H1 (cell line): ENCODE measurements around the gene BATF2. TPM values are rescaled to one million over a fixed set of nuclear protein-coding genes. Genes with fewer than 3 reads are reported as not detected.
"Not testable (repeated sequence)": the region's sequence is repeated elsewhere in the genome, so short reads cannot be mapped to it uniquely, and the experiment has no call there.

ENCODE experiments used
- CTCF ChIA-PET: fragments of 300-600 bp; sonication (Branson Sonifier 250); formaldehyde crosslinking; loops from one replicate; lab custom pipeline; 2021; ENCODE audit not compliant: partially characterized antibody; lab: Charles Lee
- POLR2A ChIA-PET: fragments of 300-600 bp; sonication (Branson Sonifier 250); formaldehyde crosslinking; loops from one replicate; lab custom pipeline; 2021; ENCODE audit warnings: inconsistent platforms; ENCODE audit not compliant: partially characterized antibody; lab: Charles Lee
- DNase-seq, 2 experiments: peaks; one replicate each; pipeline versions ENCODE4 v3.0.0 to v3.0.0-alpha.2; 2010 to 2022; ENCODE audit warnings: low spot score in 2 of 2, low read depth in 1 of 2, mixed read lengths in 1 of 2
- FAIRE-seq: peaks from 2 replicates; lab custom pipeline; 2011; peaks lifted over from hg19 to GRCh38; lab: Jason Lieb, UNC
- H2AFZ ChIP-seq: 2 replicates; pipeline ENCODE4 v1.8.1; 2012; ENCODE audit warnings: low read length, inconsistent platforms
- H2AK5ac ChIP-seq: 2 replicates; pipeline ENCODE4 v1.6.1; 2013; ENCODE audit warnings: low read depth, low read length
- H2BK120ac ChIP-seq: replicated peaks from 2 replicates; pipeline ENCODE3; 2013; ENCODE audit warnings: low read depth, low read length, inconsistent platforms
- H2BK12ac ChIP-seq: 2 replicates; pipeline ENCODE4 v1.6.1; 2013; ENCODE audit warnings: low read depth, low read length
- H2BK15ac ChIP-seq: 2 replicates; pipeline ENCODE4 v1.6.1; 2013; ENCODE audit warnings: low read length
- H2BK20ac ChIP-seq: 2 replicates; pipeline ENCODE4 v1.6.1; 2013; ENCODE audit warnings: low read length
- H2BK5ac ChIP-seq: 2 replicates; pipeline ENCODE4 v1.6.1; 2013; ENCODE audit warnings: low read depth, low read length
- H3K14ac ChIP-seq: 2 replicates; pipeline ENCODE4 v1.6.1; 2013; ENCODE audit warnings: inconsistent platforms; ENCODE audit not compliant: insufficient read length
- H3K18ac ChIP-seq: 2 replicates; pipeline ENCODE4 v1.6.1; 2013; ENCODE audit warnings: low read length; ENCODE audit errors: extremely low read depth
- H3K23ac ChIP-seq: 2 replicates; pipeline ENCODE4 v1.6.1; 2013; ENCODE audit warnings: inconsistent platforms; ENCODE audit not compliant: insufficient read length
- H3K23me2 ChIP-seq: 2 replicates; pipeline ENCODE4 v1.6.1; 2013; ENCODE audit warnings: low read depth, low read length
- H3K27ac ChIP-seq: 2 replicates; pipeline ENCODE4 v1.6.1; 2011; ENCODE audit warnings: low read depth, low read length, inconsistent platforms
- H3K27me3 ChIP-seq, 4 experiments: replicated peaks in 1 of 4; 1 replicate in 1 of 4; 2 replicates in 3 of 4; pipeline versions ENCODE4 v1.6.1 to v1.8.1; 2011 to 2013; ENCODE audit warnings: low read length in 3 of 4, mild to moderate bottlenecking in 3 of 4, inconsistent platforms in 2 of 4, mixed read lengths in 2 of 4, moderate library complexity in 1 of 4; ENCODE audit not compliant: control insufficient read depth in 3 of 4, insufficient read depth in 3 of 4; ENCODE audit errors: extremely low read depth in 1 of 4
- H3K36me3 ChIP-seq, 4 experiments: 2 replicates each; pipeline versions ENCODE4 v1.6.1 to v1.8.1; 2011 to 2013; ENCODE audit warnings: mild to moderate bottlenecking in 4 of 4, low read length in 3 of 4, moderate library complexity in 2 of 4, control low read depth in 1 of 4, inconsistent platforms in 1 of 4; ENCODE audit not compliant: insufficient read depth in 4 of 4, control insufficient read depth in 2 of 4
- H3K4ac ChIP-seq: replicated peaks from 2 replicates; pipeline ENCODE3; 2013; ENCODE audit warnings: low read length, low read depth, mixed read lengths, inconsistent platforms; ENCODE audit not compliant: insufficient read length
- H3K4me1 ChIP-seq, 4 experiments: replicated peaks in 1 of 4; 1 replicate in 1 of 4; 2 replicates in 3 of 4; pipeline versions ENCODE4 v1.6.1 to v1.8.1; 2011 to 2013; ENCODE audit warnings: low read length in 3 of 4, inconsistent platforms in 2 of 4, mixed read lengths in 1 of 4; ENCODE audit not compliant: insufficient read depth in 4 of 4, control insufficient read depth in 3 of 4
- H3K4me2 ChIP-seq, 2 experiments: 2 replicates each; pipeline versions ENCODE4 v1.6.1 to v1.8.1; 2011 to 2013; ENCODE audit warnings: low read depth in 2 of 2, low read length in 2 of 2, control low read depth in 1 of 2, inconsistent platforms in 1 of 2, mild to moderate bottlenecking in 1 of 2; ENCODE audit not compliant: insufficient read depth in 1 of 2
- H3K4me3 ChIP-seq, 4 experiments: fragments of 200-600, 300-600 bp in 1 of 4; sonication (generic), shearing (Covaris generic), sonication (Bioruptor Twin) in 1 of 4; 2 replicates each; pipeline versions ENCODE4 v1.5.1 to v1.8.1; 2011 to 2016; ENCODE audit warnings: low read length in 4 of 4, low read depth in 3 of 4, control low read depth in 2 of 4, inconsistent platforms in 2 of 4, mild to moderate bottlenecking in 2 of 4, mixed read lengths in 1 of 4, moderate library complexity in 1 of 4; ENCODE audit not compliant: insufficient read depth in 2 of 4; ENCODE audit errors: extremely low read depth in 1 of 4
- H3K56ac ChIP-seq: replicated peaks from 2 replicates; pipeline ENCODE3; 2013; ENCODE audit warnings: low read depth, mild to moderate bottlenecking, mixed read lengths, low read length, inconsistent platforms; ENCODE audit not compliant: insufficient read length
- H3K79me1 ChIP-seq: 2 replicates; pipeline ENCODE4 v1.6.1; 2013; ENCODE audit warnings: low read depth, low read length, control low read depth
- H3K79me2 ChIP-seq, 2 experiments: 2 replicates each; pipeline versions ENCODE4 v1.6.1 to v1.8.1; 2012 to 2013; ENCODE audit warnings: low read length in 2 of 2, mild to moderate bottlenecking in 2 of 2, inconsistent platforms in 1 of 2; ENCODE audit not compliant: insufficient read depth in 2 of 2, control insufficient read depth in 1 of 2
- H3K9ac ChIP-seq, 4 experiments: replicated peaks in 1 of 4; 1 replicate in 1 of 4; 2 replicates in 3 of 4; pipeline versions ENCODE4 v1.6.1 to v1.8.1; 2011 to 2013; ENCODE audit warnings: low read depth in 3 of 4, low read length in 3 of 4, control low read depth in 2 of 4, mild to moderate bottlenecking in 2 of 4, moderate library complexity in 2 of 4, inconsistent platforms in 1 of 4; ENCODE audit errors: extremely low read depth in 1 of 4
- H3K9me3 ChIP-seq, 2 experiments: 2 replicates each; pipeline versions ENCODE4 v1.6.1 to v1.8.1; 2012 to 2013; ENCODE audit warnings: mild to moderate bottlenecking in 2 of 2, moderate library complexity in 2 of 2, control low read depth in 1 of 2, inconsistent platforms in 1 of 2, low read depth in 1 of 2, low read length in 1 of 2, mixed read lengths in 1 of 2; ENCODE audit not compliant: insufficient read depth in 2 of 2
- H4K20me1 ChIP-seq, 2 experiments: replicated peaks in 1 of 2; 2 replicates each; pipeline versions ENCODE3 to v1.8.1; 2011 to 2013; ENCODE audit warnings: inconsistent platforms in 2 of 2, low read length in 2 of 2, mild to moderate bottlenecking in 1 of 2; ENCODE audit not compliant: insufficient read depth in 2 of 2, control insufficient read depth in 1 of 2
- H4K5ac ChIP-seq: 2 replicates; pipeline ENCODE4 v1.6.1; 2013; ENCODE audit warnings: low read length, low read depth, mixed read lengths, inconsistent platforms; ENCODE audit not compliant: insufficient read length
- H4K8ac ChIP-seq: 2 replicates; pipeline ENCODE4 v1.8.0; 2013; ENCODE audit warnings: mild to moderate bottlenecking, moderate library complexity, low read length, inconsistent platforms; ENCODE audit not compliant: insufficient read depth; ENCODE audit errors: extremely low read depth
- H4K91ac ChIP-seq: replicated peaks from 2 replicates; pipeline ENCODE3; 2013; ENCODE audit warnings: low read length, mixed read lengths, inconsistent platforms; ENCODE audit not compliant: insufficient read length
- ASH2L ChIP-seq: fragments of 200-600, 300-600 bp; sonication (generic); IDR thresholded peaks from one replicate; pipeline ENCODE4 v1.7.1; 2017; ENCODE audit warnings: low read length
- WGBS, 2 experiments: shearing (Covaris generic) in 1 of 2; methylation state at CpG; one replicate each; pipeline versions ENCODE4 v1.1.6 to v1.1.7; 2013 to 2015; ENCODE audit warnings: low lambda C conversion rate in 2 of 2, mixed read lengths in 2 of 2, inconsistent platforms in 1 of 2, low coverage in 1 of 2, missing lambda C conversion rate in 1 of 2; ENCODE audit not compliant: insufficient replicate concordance in 2 of 2, insufficient coverage in 1 of 2, insufficient read length in 1 of 2; ENCODE audit errors: extremely low coverage in 1 of 2, missing lambda C conversion rate in 1 of 2; 5-methylcytosine and 5-hydroxymethylcytosine counted together
- polyA plus RNA-seq, 7 experiments: library from polyadenylated mRNA; depleted of rRNA in 3 of 7; stranded (reverse) in 5 of 7; unstranded in 2 of 7; fragments of >200 nt in 5 of 7; fragments of 200-250 nt in 2 of 7; gene quantifications; 1 replicate in 5 of 7; 2 replicates in 1 of 7; 4 replicates in 1 of 7; pipeline versions ENCODE4 v1.2.1 to v1.2.3, GENCODE V29; 2011 to 2013; ENCODE audit warnings: missing spikeins in 2 of 7, mixed read lengths in 2 of 7
- total RNA-seq: library from RNA; stranded (reverse); fragmentation: NEBNext Ultra II Directional; extraction: Animal tissue kit (Norgen Biotek cat#: 25700); gene quantifications from 2 replicates; pipeline ENCODE4 v1.2.1, GENCODE V29; 2021

The BATF2 gene
- total and polyA plus RNA-seq, 2 of the 8 experiments (the other 6 are each of a cell fraction or from before 2014, with no cell fraction given): 1.4 to 3.1 TPM

GRCh38 chr11:64987998-64988854, 8.5 kb downstream of the BATF2 start (continued):
- no peak for TF ChIP-seq ASH2L

GRCh38 chr11:64983339-64983738, 13.4 kb downstream of the BATF2 start:
- H3K36me3 ChIP-seq, H3K9me3 ChIP-seq, H4K20me1 ChIP-seq, H3K4ac ChIP-seq, H3K9ac ChIP-seq, H3K27ac ChIP-seq, H3K4me3 ChIP-seq, H2BK15ac ChIP-seq, H4K5ac ChIP-seq, H2BK20ac ChIP-seq, H3K18ac ChIP-seq, H3K4me2 ChIP-seq, H3K23ac ChIP-seq, H2AFZ ChIP-seq, POLR2A ChIA-PET, H3K27me3 ChIP-seq, H3K4me1 ChIP-seq, H2BK5ac ChIP-seq, H3K56ac ChIP-seq, FAIRE-seq, H2AK5ac ChIP-seq, H2BK120ac ChIP-seq, DNase-seq, H4K91ac ChIP-seq, H4K8ac ChIP-seq, H3K14ac ChIP-seq, H3K79me2 ChIP-seq, H2BK12ac ChIP-seq, H3K79me1 ChIP-seq, H3K23me2 ChIP-seq: not testable (repeated sequence)
- 97% methylated on average over 5 of the region's 5 CpGs; no CpG with 5 or more reads in 1 of the 2 experiments for WGBS, 2 experiments
- CTCF ChIA-PET: interaction anchor here (0.6 to 1.4 kb wide), 2 partner anchors 12 to 293 kb away, joined by 3 read pairs; no protein-coding TSS in a partner anchor
